ENCODE measurements around the gene RGMB.

The RGMB gene

GRCh38 chr5:98786191-98786853 lies 12.9 kb downstream of the RGMB start:
- DNase-seq, result no peak

GRCh38 chr5:98787131-98787719 lies 13.8 kb downstream of the RGMB start:
- DNase-seq, result no peak

- no peak for DNase-seq
These were observed 15.6 kb downstream of the RGMB start for GRCh38 chr5:98789029-98789428.

GRCh38 chr5:98791001-98791519 lies 17.6 kb downstream of the RGMB start:
- no peak for DNase-seq

- DNase-seq, result no peak
These were observed 18.6 kb downstream of the RGMB start for GRCh38 chr5:98791898-98792580.

GRCh38 chr5:98793223-98793622 lies 19.8 kb downstream of the RGMB start:
- DNase-seq, result no peak

- DNase-seq, result no peak
These were observed 20.5 kb downstream of the RGMB start for GRCh38 chr5:98794001-98794400.

- DNase-seq, result no peak
These were observed 21.1 kb downstream of the RGMB start for GRCh38 chr5:98794414-98795080.

GRCh38 chr5:98795243-98795642 lies 21.8 kb downstream of the RGMB start:
- no peak for DNase-seq

GRCh38 chr5:98796197-98796972 lies 22.9 kb downstream of the RGMB start:
- peak; percentile 34 for DNase-seq

- DNase-seq, result no peak
These were observed 24.9 kb downstream of the RGMB start for GRCh38 chr5:98798371-98798770.

GRCh38 chr5:98798847-98799246 lies 25.4 kb downstream of the RGMB start:
- DNase-seq, result no peak

GRCh38 chr5:98804066-98804465 lies 30.6 kb downstream of the RGMB start:
- no peak for DNase-seq

GRCh38 chr5:98805070-98805469 lies 31.6 kb downstream of the RGMB start:
- DNase-seq, result no peak

- DNase-seq, result no peak
These were observed 34.3 kb downstream of the RGMB start for GRCh38 chr5:98807806-98808205.

GRCh38 chr5:98810206-98810605 lies 36.7 kb downstream of the RGMB start:
- no peak for DNase-seq

GRCh38 chr5:98813755-98814154 lies 40.3 kb downstream of the RGMB start:
- no peak for DNase-seq

GRCh38 chr5:98816582-98817222 lies 43.2 kb downstream of the RGMB start:
- DNase-seq, result peak; percentile 36

- DNase-seq, result no peak
These were observed 52.3 kb downstream of the RGMB start for GRCh38 chr5:98825582-98826375.

GRCh38 chr5:98827161-98827560 lies 53.7 kb downstream of the RGMB start:
- DNase-seq, result peak; percentile 17

GRCh38 chr5:98827588-98828284 lies 54.3 kb downstream of the RGMB start:
- no peak for DNase-seq

All from NCI-H2029 (cell line).